BE2C (cell line): ENCODE data around the gene ACBD6.
A peak's percentile ranks its signal among the peaks of the same experiment; 100 is the strongest.

ENCODE experiments used
- DNase-seq: peaks from one replicate; pipeline ENCODE4 v3.0.0-alpha.2; 2020
- H3K27me3 ChIP-seq: fragments of 250-450 bp; sonication (Bioruptor Pico); 2 replicates; pipeline ENCODE4 v1.5.1; 2020; ENCODE audit warnings: mild to moderate bottlenecking
- H3K36me3 ChIP-seq: fragments of 250-450 bp; sonication (Bioruptor Pico); 2 replicates; pipeline ENCODE4 v1.5.1; 2020; ENCODE audit warnings: mild to moderate bottlenecking
- H3K4me1 ChIP-seq: fragments of 250-450 bp; sonication (Bioruptor Pico); 2 replicates; pipeline ENCODE4 v1.5.1; 2020
- H3K4me3 ChIP-seq: 2 replicates; pipeline ENCODE4 v1.5.1; 2011; ENCODE audit warnings: low read depth, low read length
- H3K9me3 ChIP-seq: fragments of 250-450 bp; sonication (Bioruptor Pico); 2 replicates; pipeline ENCODE4 v1.5.1; 2020
- TF ChIP-seq, protein P1 (sequence below): IDR thresholded peaks from 2 replicates; pipeline ENCODE4 v1.5.1; 2012; ENCODE audit warnings: mild to moderate bottlenecking, low read depth, low read length

The ACBD6 gene

GRCh38 chr1:180535418-180535999, 33.1 kb upstream of the ACBD6 start:
- Histone ChIP-seq H3K36me3 (no peaks in the 10 kb centered on the region), H3K27me3 (no peaks in the 10 kb centered on the region), H3K4me1 (peaks cover 16% of the 10 kb centered on the region), H3K9me3 (no peaks in the 10 kb centered on the region), H3K4me3 (no peak overlapping the region)
- TF ChIP-seq, protein P1, sequence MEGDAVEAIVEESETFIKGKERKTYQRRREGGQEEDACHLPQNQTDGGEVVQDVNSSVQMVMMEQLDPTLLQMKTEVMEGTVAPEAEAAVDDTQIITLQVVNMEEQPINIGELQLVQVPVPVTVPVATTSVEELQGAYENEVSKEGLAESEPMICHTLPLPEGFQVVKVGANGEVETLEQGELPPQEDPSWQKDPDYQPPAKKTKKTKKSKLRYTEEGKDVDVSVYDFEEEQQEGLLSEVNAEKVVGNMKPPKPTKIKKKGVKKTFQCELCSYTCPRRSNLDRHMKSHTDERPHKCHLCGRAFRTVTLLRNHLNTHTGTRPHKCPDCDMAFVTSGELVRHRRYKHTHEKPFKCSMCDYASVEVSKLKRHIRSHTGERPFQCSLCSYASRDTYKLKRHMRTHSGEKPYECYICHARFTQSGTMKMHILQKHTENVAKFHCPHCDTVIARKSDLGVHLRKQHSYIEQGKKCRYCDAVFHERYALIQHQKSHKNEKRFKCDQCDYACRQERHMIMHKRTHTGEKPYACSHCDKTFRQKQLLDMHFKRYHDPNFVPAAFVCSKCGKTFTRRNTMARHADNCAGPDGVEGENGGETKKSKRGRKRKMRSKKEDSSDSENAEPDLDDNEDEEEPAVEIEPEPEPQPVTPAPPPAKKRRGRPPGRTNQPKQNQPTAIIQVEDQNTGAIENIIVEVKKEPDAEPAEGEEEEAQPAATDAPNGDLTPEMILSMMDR = no peak
- DNase-seq = no peak

GRCh38 chr1:180534214-180534613, 31.8 kb upstream of the ACBD6 start:
- Histone ChIP-seq H3K27me3 (no peaks in the 10 kb centered on the region), H3K4me1 (peaks cover 16% of the 10 kb centered on the region), H3K9me3 (no peaks in the 10 kb centered on the region), H3K4me3 (peak overlapping the region; percentile 9; the same call in 1 of the 2 replicates), H3K36me3 (no peaks in the 10 kb centered on the region)
- DNase-seq = no peak
- TF ChIP-seq, protein P1 = no peak

DNA sequence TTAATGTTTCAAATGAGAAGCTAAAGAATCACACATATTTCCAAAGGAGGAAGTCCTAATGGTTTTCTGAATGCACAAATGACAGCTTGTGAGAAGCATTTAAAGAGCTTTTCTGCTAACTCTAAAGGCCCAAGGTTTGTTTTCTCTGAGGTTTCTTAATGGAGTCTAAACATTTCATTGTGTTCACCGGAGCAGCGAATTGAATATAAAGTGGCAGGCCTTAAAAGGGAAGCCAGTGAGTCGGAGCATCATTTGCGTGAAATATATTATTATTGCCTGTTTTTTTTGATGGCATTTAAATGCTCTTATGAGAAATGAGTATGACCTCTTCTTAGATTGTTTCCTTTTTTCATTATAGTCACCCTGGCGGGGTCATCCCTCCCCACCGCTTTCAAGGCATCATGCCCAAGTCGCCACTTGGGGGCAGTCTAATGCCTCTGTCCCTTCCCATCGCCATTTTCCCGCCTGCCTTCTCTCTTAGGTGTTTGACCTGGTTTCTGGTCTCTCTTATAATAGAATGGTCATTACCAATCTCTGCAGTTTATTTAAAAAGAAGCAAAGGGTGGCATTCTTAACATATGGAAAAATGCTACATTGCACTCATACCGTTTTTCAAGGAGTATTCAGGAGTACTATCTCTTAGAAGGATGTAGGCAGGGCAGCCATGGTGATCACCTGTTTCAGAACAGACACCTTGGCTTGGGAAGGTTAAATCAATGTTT, 31.1 kb upstream of the ACBD6 start:
- Histone ChIP-seq H3K4me1 (peaks cover 16% of the 10 kb centered on the region), H3K27me3 (no peaks in the 10 kb centered on the region), H3K9me3 (no peaks in the 10 kb centered on the region), H3K36me3 (no peaks in the 10 kb centered on the region), H3K4me3 (peak overlapping the region; percentile 9)
- DNase-seq = peak; percentile 83
- TF ChIP-seq, protein P1 = peak; percentile 98

DNA sequence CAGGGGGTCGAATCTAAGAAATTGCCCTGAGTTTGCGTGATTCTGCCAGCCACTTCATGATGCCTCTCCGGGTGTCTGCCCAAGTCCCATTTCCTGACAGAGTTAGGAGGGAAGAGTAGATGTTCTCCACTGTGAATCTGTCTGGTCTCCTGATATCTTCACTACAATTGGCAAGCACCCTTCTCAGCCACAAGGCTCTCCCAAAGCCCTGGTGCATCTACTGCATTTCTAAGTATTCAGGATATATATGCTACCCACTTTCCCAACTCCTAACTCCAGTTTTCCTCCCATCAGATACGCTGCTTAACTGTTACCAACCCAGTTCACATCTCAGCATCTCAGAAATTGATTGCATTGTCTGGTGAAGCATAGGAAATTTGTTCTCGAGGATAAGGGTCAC, 30.5 kb upstream of the ACBD6 start:
- TF ChIP-seq, protein P1 = no peak

GRCh38 chr1:180530501-180530900, 28.1 kb upstream of the ACBD6 start:
- TF ChIP-seq, protein P1 = no peak
- Histone ChIP-seq H3K4me1 (peaks cover 8% of the 10 kb centered on the region), H3K4me3 (no peak overlapping the region), H3K27me3 (no peaks in the 10 kb centered on the region), H3K36me3 (no peaks in the 10 kb centered on the region), H3K9me3 (no peaks in the 10 kb centered on the region)
- no peak for DNase-seq

More for the DNA sequence above, 30.5 kb upstream of the ACBD6 start:
- Histone ChIP-seq H3K36me3 (no peaks in the 10 kb centered on the region), H3K9me3 (no peaks in the 10 kb centered on the region), H3K4me3 (no peak overlapping the region), H3K27me3 (no peaks in the 10 kb centered on the region), H3K4me1 (peaks cover 16% of the 10 kb centered on the region)
- no peak for DNase-seq

DNA sequence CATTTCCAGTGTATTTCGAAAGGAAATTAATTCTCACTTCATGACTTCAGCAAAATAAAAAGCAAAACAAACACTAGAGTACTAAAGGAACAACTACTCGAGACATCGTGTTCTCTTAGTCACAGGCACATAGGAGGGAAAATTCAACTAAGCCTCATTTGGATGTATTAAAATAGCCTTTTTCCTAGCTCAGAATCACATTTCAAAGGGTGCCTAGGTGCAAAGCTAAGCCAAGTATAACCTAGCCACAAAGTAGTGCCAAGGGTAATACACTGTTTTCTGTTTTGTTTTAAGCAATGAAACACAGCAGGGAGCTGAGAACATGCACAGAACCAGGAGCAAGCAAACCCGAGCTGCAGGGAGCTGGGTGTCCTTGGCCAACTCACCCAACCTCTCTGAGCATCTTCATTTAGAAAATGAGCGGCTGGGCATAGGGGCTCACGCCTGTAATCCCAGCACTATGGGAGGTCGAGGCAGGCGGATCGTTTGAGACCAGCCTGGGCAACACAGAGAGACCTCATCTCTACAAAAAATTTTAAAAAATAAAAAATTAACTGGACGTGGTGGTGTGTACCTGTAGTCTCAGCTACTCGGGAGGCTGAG, 26.6 kb upstream of the ACBD6 start:
- DNase-seq = no peak
- no peak overlapping the region for H3K4me3 ChIP-seq
- H3K9me3 ChIP-seq = no peaks in the 10 kb centered on the region
- TF ChIP-seq, protein P1 = no peak
- no peaks in the 10 kb centered on the region for H3K36me3 ChIP-seq
- H3K4me1 ChIP-seq = peaks cover 8% of the 10 kb centered on the region
- no peaks in the 10 kb centered on the region for H3K27me3 ChIP-seq
